VCaP (cell line): Measurements from ENCODE around the gene DNM1.

ENCODE experiments used
- H3K27ac ChIP-seq: fragments of 450-650 bp; 2 replicates; pipeline ENCODE4 v1.5.1; 2017
- CTCF ChIP-seq: fragments of 450-650 bp; conservative IDR thresholded peaks from 2 replicates; pipeline ENCODE4 v1.5.1; 2017; ENCODE audit warnings: mild to moderate bottlenecking, moderate library complexity

DNM1 gene

DNA sequence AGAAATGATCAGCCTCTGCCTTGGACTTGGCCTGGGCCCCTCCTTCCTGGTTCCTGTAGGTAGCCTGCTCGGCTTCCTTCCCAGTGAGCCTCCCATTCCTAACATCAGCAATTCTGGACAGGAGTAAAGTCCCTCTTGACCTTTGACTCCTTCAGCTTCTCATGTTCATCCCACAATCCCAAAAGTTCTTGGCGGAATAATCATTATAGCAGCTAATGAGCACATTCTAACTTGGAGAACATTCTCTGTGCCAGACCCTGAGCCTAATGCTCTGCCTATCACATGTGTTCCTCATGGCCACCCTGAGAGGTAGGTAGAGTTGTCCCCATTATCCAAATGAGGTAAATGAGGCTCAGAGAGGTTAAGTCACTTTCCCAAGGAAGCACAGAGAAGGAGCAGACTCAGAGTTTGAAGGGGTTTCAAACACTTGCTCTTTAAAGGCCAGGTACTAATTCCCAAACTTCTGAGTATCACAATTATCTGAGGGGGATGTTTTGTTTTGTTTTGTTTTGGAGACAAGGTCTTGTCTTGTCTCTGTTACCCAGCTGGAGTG, 94.1 kb downstream of the DNM1 start:
- no peak for TF ChIP-seq CTCF
- peak overlapping the region; percentile 98 for H3K27ac ChIP-seq

DNA sequence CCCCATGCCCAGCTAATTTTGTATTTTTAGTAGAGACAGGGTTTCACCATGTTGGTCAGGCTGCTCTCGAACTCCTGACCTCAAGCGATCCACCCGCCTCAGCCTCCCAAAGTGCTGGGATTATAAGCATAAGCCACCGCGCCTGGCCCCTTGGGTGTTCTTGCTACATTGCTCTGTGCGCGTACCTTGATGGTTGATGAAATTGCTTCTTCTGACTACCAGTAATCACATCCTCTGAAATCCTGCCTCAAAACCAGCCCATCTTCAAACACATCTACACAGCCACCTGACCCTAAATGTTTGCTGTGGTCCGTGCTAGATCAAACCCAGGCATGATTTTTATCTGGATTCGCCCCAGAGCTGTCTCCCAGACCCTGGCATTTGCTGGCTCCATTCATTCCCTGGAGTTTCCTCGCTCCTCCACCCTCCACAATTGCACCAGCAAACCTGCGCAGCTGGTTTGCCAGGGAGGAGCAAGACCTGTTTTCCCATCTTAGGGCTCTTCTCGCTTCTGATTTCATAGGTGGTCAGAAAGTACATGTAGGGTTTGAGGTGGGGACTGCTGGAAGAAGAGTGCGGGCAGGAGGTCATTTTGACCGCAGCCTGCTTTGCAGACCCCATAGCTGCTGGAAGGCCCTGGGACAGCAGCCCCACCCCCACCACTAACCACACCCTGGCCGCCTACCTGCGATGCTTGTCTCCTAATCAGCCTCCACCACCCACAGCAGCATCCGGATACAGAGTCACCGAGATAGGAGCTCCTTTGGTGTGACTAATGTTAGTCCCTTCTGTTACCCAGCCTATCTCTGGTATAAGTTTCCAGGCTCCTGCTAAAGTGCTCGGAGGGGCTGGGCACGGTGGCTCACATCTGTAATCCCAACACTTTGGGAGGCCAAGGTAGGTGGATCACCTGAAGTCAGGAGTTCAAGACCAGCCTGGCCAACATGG, 95.6 kb downstream of the DNM1 start:
- peak overlapping the region; percentile 98 for H3K27ac ChIP-seq
- TF ChIP-seq CTCF = no peak

DNA sequence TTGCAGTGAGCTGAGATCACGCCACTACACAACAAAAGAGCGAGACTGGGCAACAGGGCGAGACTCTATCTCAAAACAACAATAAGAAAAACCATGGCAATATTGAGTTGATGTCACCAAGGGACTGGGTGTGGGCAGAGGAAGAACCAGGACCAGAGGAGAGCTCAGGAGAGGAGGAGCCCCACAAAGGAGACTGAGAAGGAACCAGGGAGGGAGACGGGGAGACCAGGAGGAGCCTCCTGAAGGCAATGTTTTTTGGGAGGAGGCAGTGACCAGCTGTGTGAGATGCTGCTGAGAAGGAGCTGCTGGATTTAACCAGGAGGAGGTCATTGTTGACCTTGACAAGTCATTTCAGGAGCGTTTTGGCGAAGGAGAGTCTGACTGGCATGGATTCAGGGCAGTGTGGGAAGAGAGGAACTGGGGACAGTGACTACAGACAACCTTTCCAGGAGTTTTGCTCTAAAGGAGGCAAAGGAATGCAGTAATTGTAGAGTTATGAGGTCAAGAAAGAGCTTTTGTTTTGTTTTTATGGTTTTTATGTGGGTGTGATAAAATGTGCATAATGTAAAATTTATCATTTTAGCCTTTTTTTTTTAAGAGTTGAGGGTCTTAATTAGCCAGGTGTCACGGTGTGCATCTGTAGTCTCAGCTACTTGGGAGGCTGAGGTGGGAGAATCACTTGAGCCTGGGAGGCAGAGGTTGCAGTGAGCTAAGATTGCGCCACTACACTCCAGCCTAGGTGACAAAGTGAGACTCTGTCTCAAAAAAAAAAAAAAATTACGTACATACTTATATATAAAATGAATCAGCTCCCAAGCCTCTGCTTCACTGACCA, 101.2 kb downstream of the DNM1 start:
- TF ChIP-seq CTCF = no peak
- no peak overlapping the region for H3K27ac ChIP-seq
